Activated B cell treated with CpG ODN at 0.5 μM for 24 hours (primary cell): ENCODE data around the gene TOP2A. TPM values are rescaled to one million over a fixed set of nuclear protein-coding genes. Genes with fewer than 3 reads are reported as not detected.
"Not testable (repeated sequence)": the region's sequence is repeated elsewhere in the genome, so short reads cannot be mapped to it uniquely, and the experiment has no call there.

Experiments used
- ATAC-seq: fragments of 200-7000 bp; cut with Tn5 transposase; one replicate; pipeline ENCODE4 v1.10.0; 2021; ENCODE audit warnings: low read depth, mild to moderate bottlenecking, moderate library complexity
- CTCF ChIA-PET: fragments of 350-600 bp; sonication (Branson Sonifier 250); formaldehyde crosslinking; loops from one replicate; lab custom pipeline; 2021; ENCODE audit warnings: antibody characterized with exemption; lab: Charles Lee
- POLR2A ChIA-PET: fragments of 350-600 bp; sonication (Branson Sonifier 250); formaldehyde crosslinking; loops from one replicate; lab custom pipeline; 2021; ENCODE audit warnings: antibody characterized with exemption; lab: Charles Lee
- DNase-seq: peaks from one replicate; pipeline ENCODE4 v3.0.0; 2022
- H3K27ac Mint-ChIP-seq: one replicate; pipeline ENCODE4 v1.8.0; 2020; ENCODE audit warnings: mixed read lengths
- H3K27me3 Mint-ChIP-seq: one replicate; pipeline ENCODE4 v1.8.0; 2021; ENCODE audit warnings: mixed read lengths
- H3K36me3 Mint-ChIP-seq: one replicate; pipeline ENCODE4 v1.8.0; 2021; ENCODE audit warnings: low read depth, mixed read lengths
- H3K4me1 Mint-ChIP-seq: one replicate; pipeline ENCODE4 v1.8.0; 2021; ENCODE audit warnings: mixed read lengths
- H3K4me3 Mint-ChIP-seq: one replicate; pipeline ENCODE4 v1.8.0; 2020; ENCODE audit warnings: mild to moderate bottlenecking, mixed read lengths
- H3K9me3 Mint-ChIP-seq: one replicate; pipeline ENCODE4 v1.8.0; 2020; ENCODE audit warnings: mixed read lengths
- intact Hi-C: fragments of 100-400 bp; cut with micrococcal nuclease; formaldehyde crosslinking; loops from one replicate; pipeline ENCODE4 v1.15.1; 2024
- total RNA-seq: library from RNA; stranded (reverse); gene quantifications from 2 replicates; pipeline ENCODE4 v1.2.3, GENCODE V29; 2022
- TF ChIP-seq, protein P1 (sequence below): fragments of 200-600 bp; IDR thresholded peaks from one replicate; pipeline ENCODE4 v1.8.0; 2022; ENCODE audit warnings: antibody characterized with exemption, mild to moderate bottlenecking

The TOP2A gene
- total RNA-seq, 1 donor from 2014 or later = 6.6 TPM

DNA sequence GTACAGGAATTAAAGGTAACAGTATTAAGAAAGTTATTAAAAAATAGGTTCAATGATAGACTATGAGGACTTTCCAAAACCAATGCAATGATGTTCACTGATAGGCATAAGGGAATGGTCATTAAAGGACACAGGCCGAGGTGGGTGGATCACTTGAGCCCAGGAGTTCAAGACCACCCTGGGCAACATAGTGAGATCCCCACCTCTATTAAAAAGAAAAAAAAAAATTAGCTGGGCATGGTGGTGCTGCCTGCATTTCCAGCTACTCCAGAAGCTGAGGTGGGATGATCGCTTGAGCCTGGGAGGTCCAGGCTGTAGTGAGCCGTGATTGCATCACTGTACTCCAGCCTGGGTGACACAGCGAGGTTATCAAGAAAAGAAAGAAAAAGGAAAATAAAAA is 5.9 kb downstream of the TOP2A start:
- TF ChIP-seq, protein P1, sequence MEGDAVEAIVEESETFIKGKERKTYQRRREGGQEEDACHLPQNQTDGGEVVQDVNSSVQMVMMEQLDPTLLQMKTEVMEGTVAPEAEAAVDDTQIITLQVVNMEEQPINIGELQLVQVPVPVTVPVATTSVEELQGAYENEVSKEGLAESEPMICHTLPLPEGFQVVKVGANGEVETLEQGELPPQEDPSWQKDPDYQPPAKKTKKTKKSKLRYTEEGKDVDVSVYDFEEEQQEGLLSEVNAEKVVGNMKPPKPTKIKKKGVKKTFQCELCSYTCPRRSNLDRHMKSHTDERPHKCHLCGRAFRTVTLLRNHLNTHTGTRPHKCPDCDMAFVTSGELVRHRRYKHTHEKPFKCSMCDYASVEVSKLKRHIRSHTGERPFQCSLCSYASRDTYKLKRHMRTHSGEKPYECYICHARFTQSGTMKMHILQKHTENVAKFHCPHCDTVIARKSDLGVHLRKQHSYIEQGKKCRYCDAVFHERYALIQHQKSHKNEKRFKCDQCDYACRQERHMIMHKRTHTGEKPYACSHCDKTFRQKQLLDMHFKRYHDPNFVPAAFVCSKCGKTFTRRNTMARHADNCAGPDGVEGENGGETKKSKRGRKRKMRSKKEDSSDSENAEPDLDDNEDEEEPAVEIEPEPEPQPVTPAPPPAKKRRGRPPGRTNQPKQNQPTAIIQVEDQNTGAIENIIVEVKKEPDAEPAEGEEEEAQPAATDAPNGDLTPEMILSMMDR = no peak
- ChIA-PET POLR2A (no interaction called here), CTCF (interaction anchor here (0.9 to 1.6 kb wide), 4 partner anchors 32 to 109 kb away, joined by 3 to 6 read pairs (median 3); partner anchors contain the start of gene IGFBP4)
- no peaks in the 10 kb centered on the region for H3K36me3 Mint-ChIP-seq
- DNase-seq (no peak), ATAC-seq (no peak)
- intact Hi-C loops = loop anchor here (10.0 kb wide), 1 partner anchor 403 kb away; no protein-coding TSS in a partner anchor
- H3K4me1 Mint-ChIP-seq = peaks cover 3% of the 10 kb centered on the region
- no peak overlapping the region for H3K4me3 Mint-ChIP-seq
- no peaks in the 10 kb centered on the region for H3K9me3 Mint-ChIP-seq
- no peak overlapping the region for H3K27ac Mint-ChIP-seq
- H3K27me3 Mint-ChIP-seq = no peaks in the 10 kb centered on the region

- no peaks in the 10 kb centered on the region for H3K36me3 Mint-ChIP-seq
- no peaks in the 10 kb centered on the region for H3K9me3 Mint-ChIP-seq
- DNase-seq = no peak
- no peak overlapping the region for H3K4me3 Mint-ChIP-seq
- intact Hi-C loops = loop anchor here (10.0 kb wide), 1 partner anchor 405 kb away; no protein-coding TSS in a partner anchor
- no peak for ATAC-seq
- H3K27ac Mint-ChIP-seq = no peak overlapping the region
- POLR2A ChIA-PET = interaction anchor here (0.6 kb wide), 1 partner anchor 41 kb away, joined by 3 read pairs; no protein-coding TSS in a partner anchor
- H3K27me3 Mint-ChIP-seq = no peaks in the 10 kb centered on the region
- TF ChIP-seq, protein P1 = no peak
- CTCF ChIA-PET = interaction anchor here (0.7 to 1.6 kb wide), 2 partner anchors 10 to 108 kb away, joined by 3 to 6 read pairs; no protein-coding TSS in a partner anchor
- no peaks in the 10 kb centered on the region for H3K4me1 Mint-ChIP-seq
Observed at GRCh38 chr17:40410082-40410481, 7.6 kb downstream of the TOP2A start.

- intact Hi-C loops, ATAC-seq, H3K27ac Mint-ChIP-seq, DNase-seq, H3K27me3 Mint-ChIP-seq, H3K36me3 Mint-ChIP-seq, H3K9me3 Mint-ChIP-seq, CTCF ChIA-PET, H3K4me3 Mint-ChIP-seq, H3K4me1 Mint-ChIP-seq: not testable (repeated sequence)
- POLR2A ChIA-PET = interaction anchor here (0.6 to 0.7 kb wide), 2 partner anchors 34 to 41 kb away, joined by 3 to 4 read pairs; partner anchors contain the start of gene IGFBP4
Observed at GRCh38 chr17:40409540-40409939, 8.2 kb downstream of the TOP2A start.

GRCh38 chr17:40407460-40407859 is 10.2 kb downstream of the TOP2A start:
- H3K27me3 Mint-ChIP-seq = no peaks in the 10 kb centered on the region
- ATAC-seq = no peak
- H3K4me1 Mint-ChIP-seq = peaks cover 8% of the 10 kb centered on the region
- CTCF ChIA-PET = interaction anchor here (0.7 to 0.9 kb wide), 2 partner anchors 52 to 126 kb away, joined by 3 read pairs; no protein-coding TSS in a partner anchor
- H3K9me3 Mint-ChIP-seq = no peaks in the 10 kb centered on the region
- no peaks in the 10 kb centered on the region for H3K36me3 Mint-ChIP-seq
- no peak overlapping the region for H3K27ac Mint-ChIP-seq
- intact Hi-C loops = no loop called here
- POLR2A ChIA-PET = interaction anchor here (0.6 to 0.9 kb wide), 2 partner anchors 11 to 74 kb away, joined by 3 read pairs; partner anchors contain the start of gene TOP2A
- DNase-seq = no peak
- no peak overlapping the region for H3K4me3 Mint-ChIP-seq
- TF ChIP-seq, protein P1 = no peak

GRCh38 chr17:40404003-40404402 is 13.7 kb downstream of the TOP2A start:
- peaks cover 15% of the 10 kb centered on the region for H3K4me1 Mint-ChIP-seq
- H3K27me3 Mint-ChIP-seq = no peaks in the 10 kb centered on the region
- intact Hi-C loops = loop anchor here (5.0 kb wide), 1 partner anchor 38 kb away; the partner anchor contains the start of gene IGFBP4
- DNase-seq = no peak
- ChIA-PET CTCF (no interaction called here), POLR2A (no interaction called here)
- no peaks in the 10 kb centered on the region for H3K9me3 Mint-ChIP-seq
- no peak for ATAC-seq
- no peak overlapping the region for H3K4me3 Mint-ChIP-seq
- no peaks in the 10 kb centered on the region for H3K36me3 Mint-ChIP-seq
- TF ChIP-seq, protein P1 = no peak
- H3K27ac Mint-ChIP-seq = no peak overlapping the region
